HG02973 (cell line): ENCODE results near the gene FOXP3.
"Not testable (repeated sequence)": the region's sequence is repeated elsewhere in the genome, so short reads cannot be mapped to it uniquely, and the experiment has no call there.

ENCODE experiments used
- ATAC-seq: cut with Tn5 transposase; IDR thresholded peaks from one replicate; pipeline ENCODE4 v1.9.1; 2021; ENCODE audit warnings: moderate library complexity; ENCODE audit not compliant: unreplicated experiment

The FOXP3 gene

GRCh38 chrX:49264460-49264859 lies at the start of gene FOXP3:
FOXP3 (minus strand) TSS chrX:49264710; CDS start chrX:49258505, 6,205 bp downstream.
- ATAC-seq = no peak

GRCh38 chrX:49312176-49312575 lies 47.7 kb upstream of the FOXP3 start:
- no peak for ATAC-seq

- no peak for ATAC-seq
These were observed 45.9 kb upstream of the FOXP3 start for GRCh38 chrX:49310371-49310770.

- ATAC-seq = no peak
These were observed 45.0 kb upstream of the FOXP3 start for GRCh38 chrX:49309401-49309981.

- no peak for ATAC-seq
These were observed 44.2 kb upstream of the FOXP3 start for GRCh38 chrX:49308604-49309269.

- not testable (repeated sequence) for ATAC-seq
These were observed 43.3 kb upstream of the FOXP3 start for GRCh38 chrX:49307775-49308174.

- ATAC-seq = no peak
These were observed 38.8 kb upstream of the FOXP3 start, which contains the start of gene GAGE10 for GRCh38 chrX:49303346-49303745. GAGE10 (plus strand) TSS chrX:49303646; CDS start chrX:49304860, 1,214 bp downstream.

GRCh38 chrX:49300703-49301102 lies 36.2 kb upstream of the FOXP3 start:
- no peak for ATAC-seq

- ATAC-seq = not testable (repeated sequence)
These were observed 34.8 kb upstream of the FOXP3 start for GRCh38 chrX:49299293-49299692.

GRCh38 chrX:49292400-49293362 lies 28.2 kb upstream of the FOXP3 start:
- no peak for ATAC-seq

GRCh38 chrX:49291615-49292337 lies 27.3 kb upstream of the FOXP3 start:
- peak; percentile 71 for ATAC-seq

- ATAC-seq = no peak
These were observed 25.7 kb upstream of the FOXP3 start for GRCh38 chrX:49290215-49290614.

- ATAC-seq = no peak
These were observed 23.2 kb upstream of the FOXP3 start for GRCh38 chrX:49287665-49288064.

- no peak for ATAC-seq
These were observed 22.1 kb upstream of the FOXP3 start for GRCh38 chrX:49286581-49286980.

GRCh38 chrX:49286136-49286535 lies 21.6 kb upstream of the FOXP3 start:
- no peak for ATAC-seq

GRCh38 chrX:49284212-49284611 lies 19.7 kb upstream of the FOXP3 start:
- no peak for ATAC-seq

GRCh38 chrX:49282647-49283011 lies 18.1 kb upstream of the FOXP3 start:
- ATAC-seq = no peak

GRCh38 chrX:49278081-49278480 lies 13.6 kb upstream of the FOXP3 start:
- no peak for ATAC-seq

- ATAC-seq = no peak
These were observed 13.0 kb upstream of the FOXP3 start for GRCh38 chrX:49277535-49277830.

GRCh38 chrX:49276671-49277534 lies 12.4 kb upstream of the FOXP3 start:
- no peak for ATAC-seq
